GM12865 (cell line): ENCODE results near the gene MTURN.
A peak's percentile ranks its signal among the peaks of the same experiment; 100 is the strongest.

Experiments
- DNase-seq: peaks from one replicate; pipeline ENCODE4 v3.0.0; 2010; ENCODE audit warnings: low read depth
- H3K4me3 ChIP-seq: 2 replicates; pipeline ENCODE4 v1.5.1; 2011; ENCODE audit warnings: mild to moderate bottlenecking, low read depth, low read length, control low read depth
- TF ChIP-seq, protein P1 (sequence below): IDR thresholded peaks from 2 replicates; pipeline ENCODE4 v1.5.1; 2011; ENCODE audit warnings: low read length, control low read depth, low read depth, inconsistent platforms; ENCODE audit not compliant: insufficient read depth; ENCODE audit errors: missing control alignments

The MTURN gene

GRCh38 chr7:30191809-30192208 lies 57.0 kb downstream of the MTURN start:
- TF ChIP-seq, protein P1, sequence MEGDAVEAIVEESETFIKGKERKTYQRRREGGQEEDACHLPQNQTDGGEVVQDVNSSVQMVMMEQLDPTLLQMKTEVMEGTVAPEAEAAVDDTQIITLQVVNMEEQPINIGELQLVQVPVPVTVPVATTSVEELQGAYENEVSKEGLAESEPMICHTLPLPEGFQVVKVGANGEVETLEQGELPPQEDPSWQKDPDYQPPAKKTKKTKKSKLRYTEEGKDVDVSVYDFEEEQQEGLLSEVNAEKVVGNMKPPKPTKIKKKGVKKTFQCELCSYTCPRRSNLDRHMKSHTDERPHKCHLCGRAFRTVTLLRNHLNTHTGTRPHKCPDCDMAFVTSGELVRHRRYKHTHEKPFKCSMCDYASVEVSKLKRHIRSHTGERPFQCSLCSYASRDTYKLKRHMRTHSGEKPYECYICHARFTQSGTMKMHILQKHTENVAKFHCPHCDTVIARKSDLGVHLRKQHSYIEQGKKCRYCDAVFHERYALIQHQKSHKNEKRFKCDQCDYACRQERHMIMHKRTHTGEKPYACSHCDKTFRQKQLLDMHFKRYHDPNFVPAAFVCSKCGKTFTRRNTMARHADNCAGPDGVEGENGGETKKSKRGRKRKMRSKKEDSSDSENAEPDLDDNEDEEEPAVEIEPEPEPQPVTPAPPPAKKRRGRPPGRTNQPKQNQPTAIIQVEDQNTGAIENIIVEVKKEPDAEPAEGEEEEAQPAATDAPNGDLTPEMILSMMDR: no peak
- DNase-seq: no peak
- H3K4me3 ChIP-seq: no peak overlapping the region

GRCh38 chr7:30193336-30193943 lies 58.7 kb downstream of the MTURN start:
- peak; percentile 15 for DNase-seq
- TF ChIP-seq, protein P1: no peak
- H3K4me3 ChIP-seq: no peak overlapping the region

- TF ChIP-seq, protein P1: no peak
- DNase-seq: no peak
- H3K4me3 ChIP-seq: no peak overlapping the region
Measured at GRCh38 chr7:30196408-30196807, 61.6 kb downstream of the MTURN start.

DNA sequence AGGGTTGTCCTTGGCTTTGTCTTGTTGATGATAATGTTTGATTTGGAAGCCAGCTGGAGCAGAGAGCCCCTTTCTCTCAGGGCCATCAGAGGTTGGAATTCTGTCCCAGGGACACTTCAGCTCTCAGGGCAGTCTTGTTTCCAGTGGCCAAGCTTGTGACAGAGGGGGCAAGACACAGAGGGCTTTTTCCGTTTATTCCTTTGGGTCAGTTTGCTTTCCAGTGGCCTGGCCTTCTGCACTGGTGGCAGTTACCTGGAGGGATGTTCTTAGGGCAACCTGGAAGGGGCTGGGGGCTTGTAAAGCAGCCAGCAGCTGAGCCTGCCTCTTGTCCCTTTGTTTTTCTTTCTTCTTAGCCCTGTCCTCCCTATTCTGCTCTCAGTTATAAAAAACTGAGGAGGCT lies 62.7 kb downstream of the MTURN start:
- TF ChIP-seq, protein P1: no peak
- DNase-seq: no peak
- H3K4me3 ChIP-seq: no peak overlapping the region

DNA sequence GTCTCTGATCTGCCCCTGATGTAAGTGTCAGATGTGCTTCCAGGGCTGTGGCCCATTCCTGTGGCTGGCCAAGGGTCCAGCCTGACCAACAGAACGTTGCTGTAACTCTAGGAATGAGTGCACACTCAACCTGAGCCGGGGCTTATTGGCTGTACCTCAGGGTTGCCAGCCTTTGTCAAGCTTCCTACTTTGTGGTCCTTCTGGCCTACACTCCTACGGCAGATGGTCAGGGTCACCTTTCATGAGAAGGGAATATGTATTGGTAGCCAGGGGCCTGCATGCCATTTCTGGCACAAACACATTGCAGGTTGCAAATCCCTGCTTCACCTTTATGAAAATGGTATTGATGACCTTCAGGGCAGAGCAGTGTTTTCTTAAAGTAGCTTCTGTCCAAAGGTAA lies 64.5 kb downstream of the MTURN start:
- no peak overlapping the region for H3K4me3 ChIP-seq
- TF ChIP-seq, protein P1: no peak
- no peak for DNase-seq

DNA sequence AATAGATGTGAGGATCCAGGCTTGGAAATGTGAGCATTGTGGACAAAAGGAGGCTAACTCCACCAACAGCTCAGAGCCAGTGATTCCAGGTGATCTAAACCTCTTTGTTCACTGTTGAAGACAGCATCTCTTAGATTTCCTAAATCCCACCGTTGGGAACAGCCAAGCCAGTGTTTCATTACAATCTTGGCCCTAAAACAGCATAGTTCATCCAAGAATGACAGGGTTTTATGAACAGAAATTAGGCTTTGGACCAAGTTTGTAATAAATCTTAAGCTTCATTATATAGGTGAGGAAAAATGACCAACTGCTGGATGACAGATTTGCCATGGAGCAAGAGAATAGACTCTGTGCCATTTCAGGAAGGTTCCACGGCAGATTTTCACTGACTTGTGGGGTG lies 65.8 kb downstream of the MTURN start:
- no peak overlapping the region for H3K4me3 ChIP-seq
- TF ChIP-seq, protein P1: no peak
- DNase-seq: no peak

DNA sequence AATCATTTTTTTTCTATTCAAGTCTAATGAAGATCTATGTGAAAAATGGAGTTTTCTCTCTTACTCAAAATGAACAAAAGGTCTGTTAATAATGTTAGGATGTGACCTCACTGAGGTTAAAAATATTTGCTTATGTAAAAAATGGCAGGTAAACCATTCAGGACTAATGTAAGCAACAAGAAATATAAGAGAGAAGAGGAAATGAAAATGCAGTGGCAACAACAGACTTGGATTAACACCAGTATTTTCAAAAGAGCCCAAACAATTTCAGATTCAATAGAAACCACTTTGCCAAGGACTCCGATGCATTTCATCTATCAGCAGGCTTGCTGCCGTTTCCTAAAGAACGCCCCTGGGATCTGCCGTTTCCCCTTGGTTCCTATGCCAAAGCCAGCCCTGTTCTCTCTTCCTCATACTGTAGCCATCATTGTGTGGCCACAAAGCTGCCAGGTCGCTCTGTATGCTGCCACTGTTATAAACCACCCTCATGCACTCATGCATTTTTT lies 66.4 kb downstream of the MTURN start:
- DNase-seq: peak; percentile 38
- no peak overlapping the region for H3K4me3 ChIP-seq
- TF ChIP-seq, protein P1: no peak
